ENCODE results near the gene TTC7B.

The TTC7B gene

GRCh38 chr14:90805662-90806540, 10.3 kb downstream of the TTC7B start:
- no peak for DNase-seq (ENCODE audit: low spot score)

DNA sequence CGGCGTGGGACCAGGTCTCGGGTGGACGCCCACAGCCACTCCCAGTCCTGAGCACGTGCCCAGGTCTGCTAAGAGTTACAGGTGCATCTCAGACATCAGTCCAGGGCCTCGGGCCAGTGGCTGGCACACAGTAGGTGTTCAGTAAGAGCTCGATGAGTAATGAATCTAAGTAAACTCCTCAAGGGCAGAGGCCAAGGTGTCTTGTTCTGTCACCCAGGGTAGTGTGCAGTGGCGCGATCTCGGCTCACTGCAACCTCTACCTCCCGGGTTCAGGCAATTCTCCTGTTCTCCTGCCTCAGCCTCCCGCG, 11.2 kb downstream of the TTC7B start:
- no peak for DNase-seq (ENCODE audit: low spot score)

DNA sequence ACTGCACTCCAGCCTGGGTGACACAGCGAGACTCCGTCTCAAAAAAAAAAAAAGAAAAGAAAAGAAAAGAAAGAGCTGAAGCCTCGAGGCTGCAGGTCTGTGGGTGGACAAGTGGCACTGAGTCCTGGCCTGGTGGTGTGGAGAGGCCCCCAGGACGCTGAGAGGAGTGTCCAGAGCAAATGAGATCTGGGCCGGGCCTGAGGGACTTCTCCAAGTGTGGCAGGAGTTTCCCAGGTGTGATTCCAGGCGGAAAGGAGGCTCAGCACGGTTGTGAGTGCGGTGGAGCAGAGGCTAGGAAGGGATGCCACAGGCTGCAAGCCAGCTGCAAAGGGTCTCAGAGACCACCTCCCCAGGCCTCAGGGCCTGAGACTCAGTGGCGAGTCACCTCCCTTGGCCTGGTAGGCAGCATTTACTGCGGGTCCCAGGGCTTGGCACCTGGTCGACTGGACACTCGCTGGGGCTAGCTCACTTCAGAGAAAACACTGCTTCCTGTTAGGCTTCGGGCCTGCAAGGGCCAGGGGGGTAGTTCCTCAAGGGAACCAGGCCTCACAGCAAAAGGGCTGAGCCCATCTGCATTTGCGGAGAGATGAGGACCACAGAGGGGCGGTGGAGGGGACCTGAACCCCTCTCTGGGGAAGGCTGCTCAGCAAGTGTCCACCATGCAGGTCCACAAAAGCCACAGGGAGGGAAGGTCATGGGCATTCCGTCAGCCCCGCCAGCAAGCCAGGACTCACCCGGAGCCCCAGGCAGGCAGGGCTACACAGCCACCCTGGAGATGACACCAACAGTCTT, 11.7 kb downstream of the TTC7B start:
- no peak for DNase-seq (ENCODE audit: low spot score)

GRCh38 chr14:90803249-90803648, 13.0 kb downstream of the TTC7B start:
- DNase-seq (ENCODE audit: low spot score), result no peak

GRCh38 chr14:90799420-90799819, 16.8 kb downstream of the TTC7B start:
- DNase-seq (ENCODE audit: low spot score), result no peak

DNA sequence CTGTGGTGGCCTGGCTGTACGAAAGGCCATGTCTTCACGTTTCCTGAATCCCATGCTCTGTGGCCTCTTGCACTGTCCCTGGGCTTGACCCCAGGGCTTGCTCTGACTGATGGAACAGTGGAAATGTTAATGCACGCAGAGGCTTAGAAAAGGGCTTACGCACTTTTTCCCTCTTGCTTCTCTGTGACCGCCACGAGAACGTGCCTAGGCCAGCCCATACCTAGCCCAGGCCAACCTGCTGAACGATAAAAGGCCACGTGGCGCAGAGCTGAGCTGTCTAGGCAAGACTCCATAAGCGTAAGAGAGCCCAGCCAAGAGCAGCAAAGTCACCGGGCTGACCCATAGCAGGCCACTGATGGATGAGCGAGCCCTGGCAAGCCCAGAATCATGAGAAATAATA, 18.3 kb downstream of the TTC7B start:
- DNase-seq (ENCODE audit: low spot score), result no peak

DNA sequence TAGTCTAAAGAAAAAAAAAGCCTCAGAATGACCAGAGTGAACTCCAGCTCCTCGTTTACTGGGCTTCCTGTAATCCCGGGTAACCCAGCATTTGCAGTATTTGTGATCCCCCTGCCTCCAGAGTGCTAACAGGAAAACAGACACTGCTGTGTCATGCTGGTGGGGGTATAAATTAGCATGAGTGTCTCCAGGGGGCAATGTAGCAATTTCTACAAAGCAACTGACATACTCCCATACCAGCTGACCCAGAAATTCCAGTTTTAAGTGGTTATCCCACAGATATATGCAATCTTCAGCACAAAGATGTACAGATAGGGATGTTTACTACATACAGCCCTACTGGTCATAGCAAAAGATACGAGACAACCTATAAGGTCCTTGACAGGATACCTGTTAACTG, 18.8 kb downstream of the TTC7B start:
- DNase-seq (ENCODE audit: low spot score), result no peak

DNA sequence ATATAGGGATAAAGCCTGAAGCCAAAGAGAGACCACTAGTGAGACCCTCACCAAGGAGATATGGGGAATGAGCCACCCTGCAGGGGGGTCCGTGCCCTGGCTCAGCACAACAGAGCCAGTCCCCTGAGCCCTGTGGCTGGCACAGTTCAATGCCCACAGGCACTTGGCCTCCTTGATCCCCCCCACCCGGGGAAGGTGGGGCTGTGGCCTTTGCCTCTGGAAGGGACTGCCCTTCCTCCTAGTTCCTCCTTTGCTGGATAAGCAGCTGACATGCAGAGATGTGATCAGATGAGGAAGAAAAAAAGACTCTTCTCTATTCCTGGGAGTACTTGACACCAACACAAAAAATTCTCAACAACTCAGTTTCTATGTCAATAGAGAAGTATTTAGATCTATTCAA, 19.9 kb downstream of the TTC7B start:
- no peak for DNase-seq (ENCODE audit: low spot score)

- DNase-seq (ENCODE audit: low spot score), result no peak
These were observed 20.5 kb downstream of the TTC7B start for GRCh38 chr14:90795744-90796143.

DNA sequence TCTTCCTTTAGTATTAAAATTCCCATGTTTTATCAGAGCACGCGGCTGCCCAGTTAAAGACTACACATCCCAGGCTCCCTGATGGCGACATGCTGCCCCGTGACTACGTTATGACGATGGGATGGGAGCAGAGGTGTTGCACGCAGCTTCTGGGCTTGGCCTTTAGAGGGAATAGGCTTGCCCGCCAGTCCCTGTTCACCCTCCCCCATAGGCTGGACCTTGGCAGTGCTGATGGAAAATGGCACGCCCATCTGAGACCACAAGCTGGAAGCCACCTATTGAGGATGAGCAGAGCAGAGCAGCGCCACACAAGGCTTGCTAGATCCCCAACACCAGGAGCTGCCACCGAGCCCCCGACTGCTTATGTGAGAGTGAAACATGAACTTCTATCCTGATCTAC, 24.7 kb downstream of the TTC7B start:
- no peak for DNase-seq (ENCODE audit: low spot score)

- DNase-seq (ENCODE audit: low spot score), result no peak
These were observed 28.2 kb downstream of the TTC7B start for GRCh38 chr14:90788031-90788430.

DNA sequence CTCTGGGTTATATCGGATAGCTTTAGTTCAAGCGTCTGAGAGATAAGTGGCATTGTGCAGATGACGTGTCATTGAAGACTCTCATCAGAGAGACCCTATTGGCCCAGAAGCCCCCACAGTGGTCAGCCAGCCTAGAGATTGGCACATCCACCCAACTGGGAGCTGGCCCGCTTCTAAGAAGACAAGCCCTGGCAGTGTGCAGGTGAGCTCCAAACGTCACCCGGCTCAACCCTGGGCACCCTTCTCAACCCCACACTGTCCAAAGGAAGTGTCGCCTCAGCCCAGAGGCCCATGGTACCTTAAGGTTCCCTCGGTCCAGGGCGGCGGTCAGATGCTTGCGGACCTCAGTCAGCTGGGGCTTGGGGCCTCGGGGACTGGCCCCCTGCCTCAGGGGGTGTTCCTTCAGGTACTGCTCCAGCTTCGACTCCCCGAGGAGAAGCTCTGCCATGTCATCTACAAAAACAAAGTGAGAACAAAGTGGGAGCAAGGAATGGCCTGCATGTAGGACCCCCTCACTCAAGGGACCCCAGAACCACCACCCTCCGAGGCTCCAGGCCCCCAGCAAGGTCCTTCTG, 30.3 kb downstream of the TTC7B start:
- DNase-seq (ENCODE audit: low spot score), result no peak

GRCh38 chr14:90785471-90785870, 30.8 kb downstream of the TTC7B start:
- no peak for DNase-seq (ENCODE audit: low spot score)

- no peak for DNase-seq (ENCODE audit: low spot score)
These were observed 31.5 kb downstream of the TTC7B start for GRCh38 chr14:90784621-90785270.

GRCh38 chr14:90783344-90783743, 32.9 kb downstream of the TTC7B start:
- no peak for DNase-seq (ENCODE audit: low spot score)

DNA sequence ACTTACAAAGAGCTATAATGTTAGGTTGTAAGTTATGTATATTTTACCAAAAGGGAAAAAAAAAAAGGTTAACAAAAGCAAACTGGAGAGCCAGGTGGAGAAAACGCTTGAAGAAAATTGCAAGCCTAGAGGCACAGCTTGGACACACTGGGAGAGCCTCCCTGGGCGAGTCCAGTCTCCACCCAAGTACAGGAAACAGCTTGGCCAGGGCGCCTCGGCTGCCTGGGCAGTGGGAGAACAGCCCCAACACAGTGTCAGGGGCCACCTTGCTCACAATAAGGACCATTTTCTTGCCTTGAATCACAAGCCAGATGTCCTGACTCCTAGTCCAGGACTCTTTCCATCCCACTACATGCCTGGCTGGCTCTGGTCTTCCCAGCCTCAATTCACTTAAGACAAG, 33.3 kb downstream of the TTC7B start:
- DNase-seq (ENCODE audit: low spot score), result no peak

DNA sequence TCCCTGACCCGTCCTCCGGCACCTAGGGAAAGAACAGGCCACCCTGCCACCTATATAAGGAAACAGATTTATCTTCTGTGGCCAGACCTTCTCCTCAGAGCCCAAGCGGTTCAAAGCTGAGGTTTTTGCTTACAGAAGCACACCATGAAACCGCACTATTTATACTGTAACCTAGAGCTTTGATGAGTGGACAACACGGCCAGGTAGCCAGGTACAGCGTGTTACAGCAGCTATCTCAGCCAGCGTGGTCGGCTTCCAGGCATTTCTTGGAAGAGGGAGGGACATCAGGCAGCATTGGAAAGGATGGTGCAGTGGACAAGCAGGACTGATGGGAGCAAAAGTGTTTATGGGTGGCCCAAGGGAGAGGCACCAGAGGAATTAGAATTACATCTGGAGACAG, 34.4 kb downstream of the TTC7B start:
- DNase-seq (ENCODE audit: low spot score), result no peak

GRCh38 chr14:90781344-90781761, 34.9 kb downstream of the TTC7B start:
- DNase-seq (ENCODE audit: low spot score), result no peak

- DNase-seq (ENCODE audit: low spot score), result no peak
These were observed 35.7 kb downstream of the TTC7B start for GRCh38 chr14:90780519-90780918.

DNA sequence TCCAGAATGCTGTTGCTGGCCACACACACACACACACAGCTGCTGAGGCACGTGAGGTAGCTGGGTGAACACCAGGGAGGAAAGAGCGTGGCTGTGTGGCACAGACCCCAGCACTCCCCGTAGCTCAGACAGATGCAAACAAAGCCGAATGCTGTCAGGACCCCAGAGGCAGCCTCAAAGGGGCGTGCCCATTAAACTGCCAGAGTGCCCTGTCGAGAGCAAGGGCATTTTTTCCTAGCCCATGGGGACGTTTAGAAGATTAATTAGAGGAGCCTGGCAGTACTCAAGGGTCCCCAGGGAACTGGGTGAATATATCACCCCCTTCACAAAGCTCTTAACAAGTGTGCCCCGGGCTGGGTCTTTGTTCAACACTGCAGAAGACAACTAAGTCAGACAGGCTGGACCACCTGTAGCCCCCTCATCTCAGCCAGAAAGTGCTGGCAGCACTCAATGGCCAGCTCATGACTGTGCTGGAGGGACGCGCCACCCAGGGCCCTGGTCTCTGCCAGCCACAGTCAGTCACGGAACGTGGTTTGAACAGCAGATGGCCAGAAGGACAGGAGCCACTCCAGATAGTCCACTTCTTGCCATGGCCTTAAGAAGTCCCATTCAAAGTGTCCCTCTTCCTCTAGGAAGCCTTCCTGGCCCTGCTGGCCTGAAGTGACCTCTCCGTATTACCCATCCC, 37.5 kb downstream of the TTC7B start:
- no peak for DNase-seq (ENCODE audit: low spot score)

DNA sequence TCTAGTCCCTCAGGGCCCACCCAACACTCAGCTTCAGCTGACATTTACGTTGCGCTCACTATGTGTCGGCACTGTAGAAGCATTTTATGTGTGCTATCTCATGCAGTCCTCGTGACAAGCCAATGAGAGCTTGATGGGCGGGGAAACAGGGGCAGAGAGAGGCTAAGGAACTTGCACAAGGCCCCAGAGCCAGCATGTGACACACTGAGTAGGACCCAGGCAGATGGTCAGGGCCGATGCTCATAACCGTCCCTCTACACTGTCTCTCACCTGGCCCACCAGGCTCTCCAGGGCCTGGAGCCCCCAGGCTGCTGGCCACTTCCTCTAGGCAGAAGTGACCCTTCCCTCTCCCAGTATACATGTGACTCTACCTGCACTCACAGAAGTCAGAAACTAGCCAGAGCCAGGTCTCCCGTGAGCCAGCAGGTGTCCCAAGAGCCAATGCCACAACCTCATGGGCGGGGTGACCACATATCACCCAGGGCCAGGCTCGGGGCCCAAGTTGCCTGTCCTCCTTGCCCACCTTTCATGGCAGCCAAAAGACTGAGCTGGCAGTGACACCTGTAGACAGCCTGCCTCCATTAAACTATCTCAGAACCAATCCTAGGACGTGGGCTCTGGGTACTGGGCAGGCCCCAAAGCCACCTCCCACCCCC, 38.3 kb downstream of the TTC7B start:
- DNase-seq (ENCODE audit: low spot score), result no peak

DNA sequence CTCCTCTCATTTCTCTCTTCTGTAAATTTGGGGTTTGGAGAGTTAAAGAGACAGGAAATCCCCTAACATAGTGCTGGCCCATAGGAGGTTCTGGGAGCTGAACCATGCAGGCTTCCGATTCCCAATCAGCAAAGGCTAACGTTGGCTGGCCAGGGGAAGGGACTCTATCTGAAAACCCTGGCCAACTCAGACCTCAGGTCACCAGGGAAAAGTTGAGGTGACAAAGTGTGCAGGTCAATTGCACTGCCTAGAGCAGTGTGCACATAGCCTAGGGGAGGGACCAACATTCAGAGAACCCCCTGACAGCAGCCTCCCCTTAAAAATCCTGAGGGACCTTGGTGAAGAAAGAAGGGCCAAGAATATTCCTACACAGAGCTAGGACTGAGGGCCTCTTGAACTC, 38.9 kb downstream of the TTC7B start:
- no peak for DNase-seq (ENCODE audit: low spot score)
